GM03348 (cell line): ENCODE measurements around the gene RGS1.

ENCODE experiments used
- DNase-seq: peaks from one replicate; pipeline ENCODE4 v3.0.0; 2012; ENCODE audit warnings: low spot score

RGS1 gene

DNA sequence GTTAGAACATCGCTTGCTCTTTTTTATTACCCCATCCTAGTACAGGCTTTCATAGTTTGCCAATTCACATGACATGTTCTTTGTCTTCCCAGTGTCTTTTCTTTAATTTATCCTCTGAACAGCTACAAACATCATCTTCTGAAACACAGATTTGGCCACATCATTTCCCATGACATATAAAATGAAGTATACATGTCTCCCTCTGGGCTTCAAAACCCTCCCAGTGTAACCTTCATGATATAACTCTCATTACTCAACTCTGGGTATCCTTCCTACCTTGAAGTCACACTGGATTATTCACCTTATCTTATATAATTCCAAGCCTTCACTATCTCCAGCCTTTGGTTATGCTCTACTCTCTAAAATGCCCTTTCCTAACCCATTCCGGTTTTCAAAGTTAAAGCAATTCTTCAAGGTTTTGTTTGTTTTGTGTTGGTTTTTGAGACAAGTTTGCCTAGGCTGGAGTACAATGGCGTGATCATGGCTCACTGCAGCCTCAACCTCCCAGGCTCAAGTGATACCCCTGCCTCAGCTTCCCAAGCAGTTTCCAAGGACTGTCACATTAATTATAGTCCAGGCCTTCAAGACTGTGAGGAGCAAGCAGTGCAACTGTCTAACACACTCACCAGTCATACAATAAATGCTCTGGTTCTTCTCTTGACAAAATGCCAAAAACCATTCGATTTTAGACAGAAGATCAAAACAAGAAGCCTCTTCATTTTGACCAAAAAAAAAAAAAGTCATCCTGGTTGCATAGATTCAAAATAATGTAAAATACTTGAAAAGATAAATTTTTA, 5.8 kb downstream of the RGS1 start:
- DNase-seq, result no peak

- no peak for DNase-seq
Measured at GRCh38 chr1:192584866-192585265, 9.3 kb downstream of the RGS1 start.

DNA sequence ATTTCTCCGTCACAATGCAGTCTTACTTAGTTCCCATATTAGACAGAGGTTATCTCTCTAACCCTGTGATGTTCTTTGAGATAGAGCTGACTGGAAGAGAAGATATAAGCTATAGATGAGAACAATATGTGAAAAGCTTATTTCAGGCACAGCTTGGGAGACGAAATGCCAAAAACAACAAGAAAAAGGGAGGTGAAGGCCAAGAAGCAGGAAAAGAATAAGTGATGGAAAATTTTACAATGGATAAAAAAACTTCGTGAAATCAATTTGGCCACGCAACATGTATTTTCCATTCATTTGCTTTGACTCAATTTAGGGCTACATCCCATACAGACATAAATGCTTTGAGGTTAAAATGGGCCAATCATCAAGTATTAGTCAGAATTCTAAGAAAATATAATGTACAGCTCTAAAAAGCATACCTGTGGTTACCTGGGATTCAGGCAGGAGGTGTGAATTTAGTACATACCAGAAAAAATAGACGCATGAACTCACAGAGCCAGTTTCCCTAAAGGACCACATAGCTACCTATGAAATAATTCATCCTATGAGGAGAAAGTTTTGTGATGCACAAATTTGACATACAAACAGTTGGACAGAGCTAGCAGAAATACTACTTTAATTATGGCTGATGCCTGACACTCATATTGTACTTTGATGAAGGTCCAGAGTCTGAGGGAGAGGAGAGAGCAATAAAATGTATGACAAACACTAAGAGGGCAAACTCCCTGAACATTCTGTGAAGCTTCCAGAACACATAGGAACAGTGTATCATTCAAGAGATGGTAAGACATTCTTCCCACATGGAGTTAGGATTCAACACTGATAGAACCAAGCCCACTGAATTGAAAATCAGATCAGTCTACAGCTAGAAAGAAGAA, 12.1 kb downstream of the RGS1 start:
- no peak for DNase-seq

DNA sequence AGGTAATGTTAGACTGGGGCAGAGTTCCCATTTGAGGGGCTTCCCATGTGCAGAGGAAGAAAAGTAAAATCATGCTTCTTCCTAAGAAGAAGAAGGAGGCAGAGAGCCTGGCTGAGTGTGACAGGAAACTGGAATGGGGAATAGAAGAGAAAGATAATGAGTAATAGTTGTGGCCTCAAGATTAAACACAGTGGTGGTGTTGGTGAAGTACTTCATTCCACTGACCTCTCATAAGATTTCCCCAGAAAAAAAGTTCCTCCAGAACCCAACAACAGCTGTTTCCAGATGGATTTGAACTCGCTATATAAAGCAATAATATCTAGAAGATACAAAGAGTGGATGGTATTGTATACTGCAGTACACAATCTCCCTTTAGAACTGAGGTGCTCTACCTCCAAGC, 13.0 kb downstream of the RGS1 start:
- peak; percentile 28 for DNase-seq

GRCh38 chr1:192589813-192590212, 14.2 kb downstream of the RGS1 start:
- DNase-seq, result peak; percentile 20

DNA sequence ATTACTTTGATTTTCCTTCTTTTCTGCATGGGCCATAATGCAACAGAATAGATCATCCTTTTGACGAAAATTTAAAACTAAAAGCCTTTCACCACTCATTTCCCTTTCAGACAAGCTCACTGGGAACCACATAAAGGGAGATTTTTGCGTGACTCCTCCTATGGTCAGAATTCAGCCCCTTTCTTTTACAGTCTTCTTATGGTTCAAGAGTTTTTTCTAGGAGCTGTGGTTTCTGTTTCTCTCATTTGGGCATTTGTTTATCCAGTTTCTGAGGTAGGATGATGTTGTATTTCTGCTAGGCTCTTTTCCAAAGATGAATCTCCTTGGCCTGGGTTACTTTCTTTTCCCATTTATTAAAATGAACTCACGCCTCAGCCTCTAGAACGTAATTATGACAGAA, 16.9 kb downstream of the RGS1 start:
- DNase-seq, result no peak

- peak; percentile 16 for DNase-seq
Measured at GRCh38 chr1:192592981-192593708, 17.6 kb downstream of the RGS1 start.

DNA sequence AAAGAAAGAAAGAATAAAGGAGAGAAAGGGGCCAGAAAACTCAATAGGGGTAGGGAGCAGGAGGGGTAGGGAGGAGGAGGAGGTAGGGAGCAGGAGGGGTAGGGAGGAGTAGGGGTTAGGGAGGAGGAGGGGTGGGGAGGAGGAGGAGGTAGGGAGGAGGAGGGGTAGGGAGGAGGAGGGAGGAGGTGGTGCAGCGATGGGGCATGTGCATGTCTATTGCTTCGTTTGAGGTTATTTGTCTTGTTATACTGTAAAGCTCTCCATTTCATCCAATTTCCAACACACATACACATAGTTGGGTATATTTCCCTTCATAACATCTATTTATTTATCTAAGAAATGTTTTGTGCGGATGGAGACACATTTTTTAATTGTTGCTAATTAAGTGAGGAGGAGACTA, 19.7 kb downstream of the RGS1 start:
- no peak for DNase-seq

GRCh38 chr1:192598589-192598988, 23.0 kb downstream of the RGS1 start:
- no peak for DNase-seq

GRCh38 chr1:192600275-192600674, 24.7 kb downstream of the RGS1 start:
- no peak for DNase-seq

- no peak for DNase-seq
Measured at GRCh38 chr1:192601143-192601542, 25.6 kb downstream of the RGS1 start.

DNA sequence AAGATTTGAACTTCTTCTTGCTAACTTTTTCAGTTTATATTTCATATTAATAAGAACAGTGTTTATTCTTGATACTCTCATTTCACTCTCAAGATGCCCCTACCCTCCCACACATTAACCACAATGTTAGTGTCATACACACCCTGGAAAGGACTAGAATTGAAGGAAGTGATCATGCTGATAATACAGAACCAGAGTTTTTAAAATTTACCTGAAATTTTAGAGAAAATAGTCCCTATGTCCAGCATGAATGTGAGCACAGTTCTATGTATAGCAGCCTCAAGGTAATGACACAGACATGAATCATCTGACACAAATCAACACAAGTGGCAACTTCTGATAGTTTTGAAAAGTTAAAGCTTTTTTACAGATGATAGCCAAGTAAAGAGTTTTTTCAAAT, 26.0 kb downstream of the RGS1 start:
- DNase-seq, result no peak

DNA sequence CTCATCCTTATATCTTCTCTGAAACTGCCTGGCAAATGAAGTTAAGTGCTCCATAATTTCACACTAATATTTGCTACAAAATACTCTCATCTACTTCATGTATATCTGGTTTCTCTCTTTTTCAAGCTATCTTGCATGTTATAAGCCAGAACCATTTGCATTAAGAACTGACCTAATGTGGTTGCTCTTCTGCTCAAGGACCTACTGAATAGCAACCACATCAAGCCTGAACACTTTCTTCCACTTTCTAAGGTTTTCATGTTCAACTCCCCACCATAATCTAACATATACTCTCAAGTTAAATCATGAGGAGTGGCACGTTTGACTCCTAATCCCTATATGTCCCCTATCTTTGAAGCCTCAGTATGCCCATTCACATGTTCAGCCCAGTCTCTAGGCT, 27.2 kb downstream of the RGS1 start:
- no peak for DNase-seq

DNA sequence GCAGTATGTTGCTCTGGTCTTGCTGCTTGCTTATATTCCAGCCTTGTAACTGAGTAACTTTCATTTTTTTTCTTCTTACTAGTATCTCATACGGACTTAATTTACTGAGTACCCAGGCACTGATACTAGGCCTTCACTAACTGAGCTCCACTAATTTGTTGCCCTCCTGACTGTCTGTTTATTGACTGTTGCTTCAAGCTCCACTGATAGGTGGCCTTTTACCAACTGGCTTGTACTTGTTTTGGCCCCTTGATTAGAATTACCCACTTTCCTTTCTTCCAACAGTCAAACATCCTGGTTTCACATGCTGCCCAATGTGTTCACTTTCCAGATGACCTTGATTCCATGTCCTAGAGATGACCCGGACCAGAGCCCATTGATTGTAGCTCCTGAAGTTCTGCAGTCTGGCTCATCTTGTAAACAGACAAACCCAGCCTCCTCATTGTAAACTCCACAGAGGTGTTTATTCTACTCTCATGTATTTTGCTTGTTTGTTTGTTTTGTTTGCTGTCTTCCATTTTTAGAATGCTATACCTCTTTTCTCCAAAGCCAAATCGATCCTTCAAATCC, 27.7 kb downstream of the RGS1 start:
- DNase-seq, result no peak

- no peak for DNase-seq
Measured at GRCh38 chr1:192604979-192605620, 29.5 kb downstream of the RGS1 start.

DNA sequence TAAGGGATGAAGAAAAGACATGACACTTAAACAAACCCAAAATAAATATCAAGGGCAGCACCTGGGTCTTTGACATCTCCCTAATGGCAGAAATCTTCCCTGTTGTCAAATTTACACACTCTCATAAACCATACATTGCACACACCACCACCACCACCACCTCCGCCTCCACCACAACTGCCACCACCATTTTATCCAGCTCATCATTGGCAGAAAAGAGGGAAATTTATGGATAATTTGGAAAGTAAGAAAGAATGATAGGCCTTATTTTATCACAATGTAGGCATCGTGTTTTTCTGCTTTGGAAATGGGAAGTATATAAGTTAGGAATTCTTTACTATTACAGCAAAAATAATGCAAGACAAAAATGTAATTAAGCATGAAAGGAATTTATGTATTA, 33.1 kb downstream of the RGS1 start:
- no peak for DNase-seq

- no peak for DNase-seq
Measured at GRCh38 chr1:192609110-192610079, 33.8 kb downstream of the RGS1 start.

DNA sequence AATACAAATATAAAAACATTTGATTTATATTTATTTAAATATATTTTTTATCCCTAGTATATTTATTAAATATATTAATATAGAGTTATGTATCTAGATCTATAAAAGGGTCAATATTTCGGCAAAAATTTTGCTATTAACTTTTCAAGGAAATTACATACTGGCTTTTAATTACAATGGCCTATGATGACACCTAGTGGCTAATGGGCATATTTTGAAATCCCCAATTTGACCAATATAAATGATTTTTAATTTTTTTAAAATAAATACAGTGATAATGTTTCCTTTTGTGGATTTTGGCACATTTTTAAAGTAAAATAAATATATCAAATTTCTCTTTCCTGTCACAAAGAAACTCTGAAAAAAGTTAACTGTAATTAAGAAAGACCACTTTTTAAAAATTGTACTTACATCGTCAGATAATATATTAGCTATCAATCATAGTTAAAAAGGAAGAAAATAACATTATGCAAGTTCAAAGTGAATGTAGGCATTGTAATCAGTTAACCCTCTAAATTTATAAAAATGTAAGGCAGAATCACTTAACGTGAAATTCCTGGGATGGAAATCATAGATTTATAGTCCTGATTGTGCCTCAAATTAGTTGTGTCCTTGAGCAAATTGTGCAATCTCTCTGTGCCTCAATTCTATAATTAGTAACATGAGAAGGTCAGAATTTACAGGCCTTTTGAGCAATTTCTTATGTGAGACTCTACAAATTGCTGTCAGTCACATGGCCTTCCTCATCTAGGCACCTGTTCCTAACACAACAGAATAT, 34.7 kb downstream of the RGS1 start:
- DNase-seq, result peak; percentile 47

- DNase-seq, result no peak
Measured at GRCh38 chr1:192615055-192615454, 39.5 kb downstream of the RGS1 start.
